ENCODE data around the gene RAD50.
A peak's percentile ranks its signal among the peaks of the same experiment; 100 is the strongest.
"Not testable (repeated sequence)": the region's sequence is repeated elsewhere in the genome, so short reads cannot be mapped to it uniquely, and the experiment has no call there.

RAD50 gene

GRCh38 chr5:132556763-132557477 is at the start of gene RAD50:
Gene RAD50 (plus strand): TSS chr5:132556977. CDS start chr5:132557325, 348 bp downstream.
- DNase-seq (ENCODE audit: low read depth): peak; percentile 81

- no peak for DNase-seq (ENCODE audit: low read depth)
Observed at GRCh38 chr5:132510076-132510475, 46.7 kb upstream of the RAD50 start.

- DNase-seq (ENCODE audit: low read depth): not testable (repeated sequence)
Observed at GRCh38 chr5:132513618-132514336, 43.0 kb upstream of the RAD50 start.

GRCh38 chr5:132522067-132522466 is 34.7 kb upstream of the RAD50 start:
- not testable (repeated sequence) for DNase-seq (ENCODE audit: low read depth)

GRCh38 chr5:132524877-132525276 is 31.9 kb upstream of the RAD50 start:
- not testable (repeated sequence) for DNase-seq (ENCODE audit: low read depth)

GRCh38 chr5:132525299-132525724 is 31.5 kb upstream of the RAD50 start:
- DNase-seq (ENCODE audit: low read depth): no peak

GRCh38 chr5:132526290-132526973 is 30.3 kb upstream of the RAD50 start:
- peak; percentile 29 for DNase-seq (ENCODE audit: low read depth)

GRCh38 chr5:132526974-132527564 is 29.7 kb upstream of the RAD50 start:
- DNase-seq (ENCODE audit: low read depth): no peak

- no peak for DNase-seq (ENCODE audit: low read depth)
Observed at GRCh38 chr5:132528021-132528420, 28.8 kb upstream of the RAD50 start.

- DNase-seq (ENCODE audit: low read depth): no peak
Observed at GRCh38 chr5:132528866-132529634, 27.7 kb upstream of the RAD50 start.

GRCh38 chr5:132530946-132531345 is 25.8 kb upstream of the RAD50 start:
- DNase-seq (ENCODE audit: low read depth): no peak

- DNase-seq (ENCODE audit: low read depth): no peak
Observed at GRCh38 chr5:132539716-132540115, 17.1 kb upstream of the RAD50 start.

- DNase-seq (ENCODE audit: low read depth): no peak
Observed at GRCh38 chr5:132540149-132540548, 16.6 kb upstream of the RAD50 start.

GRCh38 chr5:132540764-132541163 is 16.0 kb upstream of the RAD50 start:
- no peak for DNase-seq (ENCODE audit: low read depth)

- no peak for DNase-seq (ENCODE audit: low read depth)
Observed at GRCh38 chr5:132543472-132544201, 13.1 kb upstream of the RAD50 start, which contains the start of gene IL5. Gene IL5 (minus strand): TSS chr5:132543522. CDS start chr5:132543478, 44 bp downstream.

- DNase-seq (ENCODE audit: low read depth): no peak
Observed at GRCh38 chr5:132546108-132546507, 10.7 kb upstream of the RAD50 start.

GRCh38 chr5:132547269-132547668 is 9.5 kb upstream of the RAD50 start:
- no peak for DNase-seq (ENCODE audit: low read depth)

GRCh38 chr5:132548834-132549233 is 7.9 kb upstream of the RAD50 start:
- DNase-seq (ENCODE audit: low read depth): not testable (repeated sequence)

- no peak for DNase-seq (ENCODE audit: low read depth)
Observed at GRCh38 chr5:132549576-132549975, 7.2 kb upstream of the RAD50 start.

GRCh38 chr5:132556153-132556762 is 519 bp upstream of the RAD50 start:
- no peak for DNase-seq (ENCODE audit: low read depth)
